SK-N-SH (cell line): ENCODE results near the gene AFP. TPM values are rescaled to one million over a fixed set of nuclear protein-coding genes. Genes with fewer than 3 reads are reported as not detected.

Experiments used
- CTCF ChIA-PET: fragments of 300-600, 350-600 bp; formaldehyde crosslinking; extraction: SDS; loops from one replicate; lab custom pipeline; 2021; lab: Yijun Ruan, JAX
- POLR2A ChIA-PET: fragments of 350-600 bp; sonication (Branson Sonifier 250); formaldehyde crosslinking; extraction: SDS; loops from one replicate; lab custom pipeline; 2020; ENCODE audit warnings: antibody characterized with exemption, inconsistent platforms; lab: Yijun Ruan, JAX
- DNase-seq: peaks from one replicate; pipeline ENCODE4 v3.0.0; 2012
- H2AFZ ChIP-seq: fragments of 200-600 bp; sonication (generic); 2 replicates; pipeline ENCODE4 v1.8.1; 2016; ENCODE audit warnings: antibody characterized with exemption, mild to moderate bottlenecking, low read depth
- H3F3A ChIP-seq: fragments of 200-600 bp; sonication (generic); replicated peaks from 2 replicates; pipeline ENCODE3; 2016; ENCODE audit warnings: antibody characterized with exemption, mild to moderate bottlenecking; ENCODE audit not compliant: insufficient read depth
- H3K27ac ChIP-seq, 2 experiments: fragments of 200-500 bp in 1 of 2; fragments of 200-600 bp in 1 of 2; sonication (Bioruptor generic) in 1 of 2; sonication (generic), shearing (Covaris generic) in 1 of 2; 2 replicates each; pipeline versions ENCODE4 v1.5.1 to v1.6.1; 2014 to 2016; ENCODE audit warnings: low read depth in 2 of 2, inconsistent platforms in 1 of 2, low read length in 1 of 2, mild to moderate bottlenecking in 1 of 2, mixed read lengths in 1 of 2
- H3K27me3 ChIP-seq: fragments of 200-600 bp; sonication (generic), shearing (Covaris generic); 2 replicates; pipeline ENCODE4 v1.6.1; 2016; ENCODE audit warnings: mixed run types; ENCODE audit not compliant: insufficient read depth
- H3K36me3 ChIP-seq, 2 experiments: fragments of 200-500 bp in 1 of 2; fragments of 200-600 bp in 1 of 2; sonication (Bioruptor generic) in 1 of 2; sonication (generic) in 1 of 2; replicated peaks in 1 of 2; 2 replicates each; pipeline versions ENCODE3 to v1.5.1; 2014 to 2016; ENCODE audit warnings: low read length in 1 of 2, mild to moderate bottlenecking in 1 of 2; ENCODE audit not compliant: insufficient read depth in 2 of 2, control insufficient read depth in 1 of 2
- H3K4me1 ChIP-seq, 2 experiments: fragments of 200-500 bp in 1 of 2; fragments of 200-600 bp in 1 of 2; sonication (Bioruptor generic) in 1 of 2; sonication (generic), shearing (Covaris generic) in 1 of 2; 2 replicates each; pipeline versions ENCODE4 v1.5.1 to v1.6.1; 2014 to 2016; ENCODE audit warnings: low read depth in 1 of 2, low read length in 1 of 2, mixed run types in 1 of 2; ENCODE audit not compliant: insufficient read depth in 2 of 2, control insufficient read depth in 1 of 2
- H3K4me2 ChIP-seq: fragments of 200-600 bp; sonication (generic), shearing (Covaris generic); 2 replicates; pipeline ENCODE4 v1.6.1; 2017; ENCODE audit warnings: mixed run types
- H3K4me3 ChIP-seq, 2 experiments: fragments of 200-500 bp in 1 of 2; fragments of 200-600 bp in 1 of 2; sonication (Bioruptor generic) in 1 of 2; sonication (generic), shearing (Covaris generic) in 1 of 2; 2 replicates each; pipeline versions ENCODE4 v1.5.1 to v1.8.1; 2014 to 2016; ENCODE audit warnings: low read depth in 2 of 2, inconsistent platforms in 1 of 2, low read length in 1 of 2, mild to moderate bottlenecking in 1 of 2, mixed read lengths in 1 of 2, moderate library complexity in 1 of 2
- H3K79me2 ChIP-seq: fragments of 200-600 bp; sonication (generic); 2 replicates; pipeline ENCODE4 v1.8.1; 2017; ENCODE audit warnings: mild to moderate bottlenecking; ENCODE audit not compliant: insufficient read depth
- H3K9ac ChIP-seq: fragments of 200-600 bp; sonication (generic); 2 replicates; pipeline ENCODE4 v1.6.1; 2017; ENCODE audit warnings: mixed run types
- H3K9me2 ChIP-seq: fragments of 200-600 bp; sonication (generic); 2 replicates; pipeline ENCODE4 v1.6.1; 2017; ENCODE audit warnings: mixed run types
- H3K9me3 ChIP-seq: fragments of 200-600 bp; sonication (generic); 2 replicates; pipeline ENCODE4 v1.6.1; 2017; ENCODE audit warnings: mixed run types, mild to moderate bottlenecking, moderate library complexity
- H4K20me1 ChIP-seq: fragments of 200-600 bp; sonication (generic); 2 replicates; pipeline ENCODE4 v1.6.1; 2017; ENCODE audit warnings: mild to moderate bottlenecking, mixed run types; ENCODE audit not compliant: insufficient read depth
- CHD2 ChIP-seq: fragments of 150-350 bp; IDR thresholded peaks from 2 replicates; pipeline ENCODE4 v1.6.1; 2018; ENCODE audit warnings: low read length; ENCODE audit not compliant: partially characterized antibody
- EP300 ChIP-seq, 2 experiments: IDR thresholded peaks; 2 replicates each; pipeline versions ENCODE4 v1.4.0 to v1.6.1; 2012; ENCODE audit warnings: borderline replicate concordance in 1 of 2, low read depth in 1 of 2, low read length in 1 of 2
- FOSL2 ChIP-seq: IDR thresholded peaks from 2 replicates; pipeline ENCODE4 v1.4.0; 2012; ENCODE audit warnings: low read depth, mild to moderate bottlenecking, moderate library complexity, borderline replicate concordance
- FOXM1 ChIP-seq: IDR thresholded peaks from 2 replicates; pipeline ENCODE4 v1.4.0; 2012; ENCODE audit warnings: low read depth, mild to moderate bottlenecking
- GABPA ChIP-seq: IDR thresholded peaks from 2 replicates; pipeline ENCODE4 v1.4.0; 2012; ENCODE audit warnings: low read depth, mild to moderate bottlenecking
- GATA2 ChIP-seq: sonication (generic); formaldehyde crosslinking; IDR thresholded peaks from 2 replicates; pipeline ENCODE4 v1.5.0; 2020; ENCODE audit warnings: mild to moderate bottlenecking, missing genetic modification reagents
- JUND ChIP-seq: IDR thresholded peaks from 2 replicates; pipeline ENCODE4 v1.4.0; 2012
- MEF2A ChIP-seq: IDR thresholded peaks from 2 replicates; pipeline ENCODE4 v1.4.0; 2012; ENCODE audit warnings: low read depth, borderline replicate concordance
- NRF1 ChIP-seq: IDR thresholded peaks from 2 replicates; pipeline ENCODE4 v1.6.1; 2012; ENCODE audit warnings: low read depth, mild to moderate bottlenecking, low read length
- SIN3A ChIP-seq: IDR thresholded peaks from 2 replicates; pipeline ENCODE4 v1.6.1; 2012; ENCODE audit warnings: low read depth, mild to moderate bottlenecking, low read length, moderate library complexity, borderline replicate concordance
- SMC3 ChIP-seq: IDR thresholded peaks from 2 replicates; pipeline ENCODE4 v1.6.1; 2012; ENCODE audit warnings: low read depth, low read length, improper control_type of control experiment
- TAF1 ChIP-seq: IDR thresholded peaks from 2 replicates; pipeline ENCODE4 v1.6.1; 2012; ENCODE audit warnings: low read depth, mild to moderate bottlenecking, low read length, moderate library complexity, borderline replicate concordance
- TCF12 ChIP-seq: IDR thresholded peaks from 2 replicates; pipeline ENCODE4 v1.4.0; 2012
- TEAD4 ChIP-seq: IDR thresholded peaks from 2 replicates; pipeline ENCODE4 v1.4.0; 2012; ENCODE audit warnings: mild to moderate bottlenecking, borderline replicate concordance; ENCODE audit not compliant: insufficient read depth
- WGBS: methylation state at CpG from one replicate; pipeline ENCODE4 v1.1.6; 2017; ENCODE audit warnings: low lambda C conversion rate; 5-methylcytosine and 5-hydroxymethylcytosine counted together
- polyA plus RNA-seq, 3 experiments: library from polyadenylated mRNA; depleted of rRNA; stranded (reverse); fragments of >200 nt; gene quantifications; 2 replicates each; pipeline ENCODE4 v1.2.3, GENCODE V29; 2012
- TF ChIP-seq, protein P1 (sequence below): fragments of 150-350 bp; IDR thresholded peaks from 2 replicates; pipeline ENCODE4 v1.6.1; 2017; ENCODE audit warnings: antibody characterized with exemption, low read length, low read depth, borderline replicate concordance
- TF ChIP-seq, protein P2 (sequence below): IDR thresholded peaks from 2 replicates; pipeline ENCODE4 v1.4.0; 2012; ENCODE audit warnings: low read depth, borderline replicate concordance
- TF ChIP-seq, protein P3 (sequence below): IDR thresholded peaks from 2 replicates; pipeline ENCODE4; 2012

The AFP gene
- polyA plus RNA-seq, 1 of the 3 experiments (the other 2 are of a cell fraction), result 0.28 TPM

DNA sequence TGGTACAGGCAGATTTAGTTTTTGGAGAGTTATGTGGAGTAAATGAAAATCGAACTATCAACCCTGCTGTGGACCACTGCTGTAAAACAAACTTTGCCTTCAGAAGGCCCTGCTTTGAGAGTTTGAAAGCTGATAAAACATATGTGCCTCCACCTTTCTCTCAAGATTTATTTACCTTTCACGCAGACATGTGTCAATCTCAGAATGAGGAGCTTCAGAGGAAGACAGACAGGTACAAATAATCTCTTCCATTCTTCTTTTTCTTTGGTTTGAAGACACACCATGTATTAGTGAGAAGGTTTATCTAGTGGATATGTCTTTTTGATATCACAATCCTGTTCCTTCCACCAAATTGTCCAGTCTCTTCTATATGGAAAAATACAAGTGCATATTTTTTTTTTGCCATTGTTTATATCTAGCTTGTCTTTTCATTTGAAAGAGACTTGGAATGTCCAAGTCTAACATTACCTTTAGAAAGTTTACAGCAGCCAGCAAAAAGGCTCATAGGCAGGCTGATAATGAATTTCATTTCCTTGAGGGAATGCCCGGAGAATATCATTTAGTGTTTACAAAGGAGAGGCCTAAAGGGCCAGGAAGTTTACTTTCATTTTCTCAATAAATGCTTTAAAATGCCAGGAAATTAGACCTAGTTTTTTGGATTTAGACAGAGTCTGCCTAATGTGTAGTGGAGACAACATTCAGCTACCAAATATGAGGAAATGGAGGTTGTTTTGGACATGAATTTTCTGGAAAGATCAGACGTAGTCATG is 64.2 kb downstream of the AFP start:
- no peaks in the 10 kb centered on the region for H3K9me3 ChIP-seq
- no peaks in the 10 kb centered on the region for H3K36me3 ChIP-seq
- H4K20me1 ChIP-seq, result no peaks in the 10 kb centered on the region
- no peak overlapping the region for H3K27ac ChIP-seq
- no peaks in the 10 kb centered on the region for H3K9me2 ChIP-seq
- H3K4me2 ChIP-seq, result peak overlapping the region; percentile 51
- DNase-seq, result no peak
- 20% methylated on average over 4 of the region's 4 CpGs for WGBS
- no peaks in the 10 kb centered on the region; a peak in 1 of 4 replicates for H3K4me1 ChIP-seq
- H3K4me3 ChIP-seq, result peak overlapping the region in 1 of 2 experiments; percentile 45; a peak in 2 of 4 replicates
- POLR2A ChIA-PET, result no interaction called here
- peaks cover 5% of the 10 kb centered on the region; the same call in 1 of the 2 replicates for H3K27me3 ChIP-seq
- H3F3A ChIP-seq, result no peaks in the 10 kb centered on the region
- TF ChIP-seq NRF1, result no peak
- TF ChIP-seq, protein P1, sequence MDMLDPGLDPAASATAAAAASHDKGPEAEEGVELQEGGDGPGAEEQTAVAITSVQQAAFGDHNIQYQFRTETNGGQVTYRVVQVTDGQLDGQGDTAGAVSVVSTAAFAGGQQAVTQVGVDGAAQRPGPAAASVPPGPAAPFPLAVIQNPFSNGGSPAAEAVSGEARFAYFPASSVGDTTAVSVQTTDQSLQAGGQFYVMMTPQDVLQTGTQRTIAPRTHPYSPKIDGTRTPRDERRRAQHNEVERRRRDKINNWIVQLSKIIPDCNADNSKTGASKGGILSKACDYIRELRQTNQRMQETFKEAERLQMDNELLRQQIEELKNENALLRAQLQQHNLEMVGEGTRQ, result no peak
- TF ChIP-seq, protein P2, sequence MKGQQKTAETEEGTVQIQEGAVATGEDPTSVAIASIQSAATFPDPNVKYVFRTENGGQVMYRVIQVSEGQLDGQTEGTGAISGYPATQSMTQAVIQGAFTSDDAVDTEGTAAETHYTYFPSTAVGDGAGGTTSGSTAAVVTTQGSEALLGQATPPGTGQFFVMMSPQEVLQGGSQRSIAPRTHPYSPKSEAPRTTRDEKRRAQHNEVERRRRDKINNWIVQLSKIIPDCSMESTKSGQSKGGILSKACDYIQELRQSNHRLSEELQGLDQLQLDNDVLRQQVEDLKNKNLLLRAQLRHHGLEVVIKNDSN, result no peak
- TF ChIP-seq SIN3A, result no peak
- no peak for TF ChIP-seq CHD2
- no peak for TF ChIP-seq TCF12
- no peak for TF ChIP-seq GABPA
- no peak for TF ChIP-seq TEAD4
- no peak for TF ChIP-seq SMC3
- no peak for TF ChIP-seq GATA2
- TF ChIP-seq JUND, result no peak
- no peak for TF ChIP-seq FOXM1
- no peak for TF ChIP-seq EP300 (IDR thresholded peaks at IDR 0.05; ENCODE audit: borderline replicate concordance in 1 of 2, low read depth in 1 of 2, low read length in 1 of 2)
- no peak for TF ChIP-seq TAF1
- no peak for TF ChIP-seq MEF2A
- TF ChIP-seq, protein P3, sequence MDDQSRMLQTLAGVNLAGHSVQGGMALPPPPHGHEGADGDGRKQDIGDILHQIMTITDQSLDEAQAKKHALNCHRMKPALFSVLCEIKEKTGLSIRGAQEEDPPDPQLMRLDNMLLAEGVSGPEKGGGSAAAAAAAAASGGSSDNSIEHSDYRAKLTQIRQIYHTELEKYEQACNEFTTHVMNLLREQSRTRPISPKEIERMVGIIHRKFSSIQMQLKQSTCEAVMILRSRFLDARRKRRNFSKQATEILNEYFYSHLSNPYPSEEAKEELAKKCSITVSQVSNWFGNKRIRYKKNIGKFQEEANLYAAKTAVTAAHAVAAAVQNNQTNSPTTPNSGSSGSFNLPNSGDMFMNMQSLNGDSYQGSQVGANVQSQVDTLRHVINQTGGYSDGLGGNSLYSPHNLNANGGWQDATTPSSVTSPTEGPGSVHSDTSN, result no peak
- TF ChIP-seq FOSL2, result no peak
- no peak overlapping the region for H3K9ac ChIP-seq
- CTCF ChIA-PET, result no interaction called here
- no peaks in the 10 kb centered on the region for H3K79me2 ChIP-seq
- peak overlapping the region; percentile 87 for H2AFZ ChIP-seq
